Liver (tissue), 9 donors: ENCODE measurements around the gene ZNF366. TPM values are rescaled to one million over a fixed set of nuclear protein-coding genes. Genes with fewer than 3 reads are reported as not detected.
A peak's percentile ranks its signal among the peaks of the same experiment; 100 is the strongest.

Experiments
- DNase-seq: peaks from one replicate; pipeline ENCODE4 v3.0.0-alpha.2; 2017; ENCODE audit warnings: low spot score
- H3K27ac ChIP-seq, 2 donors: one replicate each; pipeline ENCODE4 v1.7.0; 2013; ENCODE audit warnings: inconsistent platforms in 2 of 2, low read length in 2 of 2, control low read depth in 1 of 2, low read depth in 1 of 2, mild to moderate bottlenecking in 1 of 2
- H3K27me3 ChIP-seq, 4 donors: one replicate each; pipeline versions ENCODE4 v1.6.1 to v1.7.0; 2013; ENCODE audit warnings: low read length in 3 of 4, inconsistent platforms in 1 of 4, mild to moderate bottlenecking in 1 of 4, moderate library complexity in 1 of 4; ENCODE audit not compliant: control insufficient read depth in 4 of 4, insufficient read depth in 4 of 4
- H3K36me3 ChIP-seq, 4 donors: one replicate each; pipeline versions ENCODE4 v1.6.1 to v1.7.0; 2013; ENCODE audit warnings: low read length in 3 of 4, mild to moderate bottlenecking in 3 of 4, low read depth in 1 of 4, moderate library complexity in 1 of 4; ENCODE audit not compliant: control insufficient read depth in 4 of 4, insufficient read depth in 3 of 4
- H3K4me1 ChIP-seq, 4 donors: one replicate each; pipeline versions ENCODE4 v1.6.1 to v1.7.0; 2013; ENCODE audit warnings: low read length in 3 of 4, mild to moderate bottlenecking in 3 of 4, moderate library complexity in 1 of 4; ENCODE audit not compliant: control insufficient read depth in 4 of 4, insufficient read depth in 4 of 4
- H3K4me3 ChIP-seq, 3 donors: one replicate each; pipeline versions ENCODE4 v1.6.1 to v1.7.0; 2013; ENCODE audit warnings: low read length in 3 of 3, control low read depth in 1 of 3, low read depth in 1 of 3, mild to moderate bottlenecking in 1 of 3
- H3K9ac ChIP-seq, 2 donors: one replicate each; pipeline ENCODE4 v1.7.0; 2013; ENCODE audit warnings: low read length in 2 of 2, mild to moderate bottlenecking in 2 of 2, moderate library complexity in 2 of 2, control low read depth in 1 of 2, low read depth in 1 of 2
- H3K9me3 ChIP-seq, 4 donors: one replicate each; pipeline versions ENCODE4 v1.6.1 to v1.7.0; 2013; ENCODE audit warnings: low read length in 3 of 4; ENCODE audit not compliant: control insufficient read depth in 4 of 4
- CTCF ChIP-seq: fragments of 150-350 bp; IDR thresholded peaks from 2 replicates; pipeline ENCODE4 v1.5.1; 2017; ENCODE audit warnings: improper control_type of control experiment, low read depth, low read length; ENCODE audit not compliant: missing input control
- EGR1 ChIP-seq, 2 donors: IDR thresholded peaks; 2 replicates each; pipeline ENCODE4 v1.6.1; 2016 to 2018; ENCODE audit warnings: antibody characterized with exemption in 2 of 2, low read depth in 2 of 2
- FOXA1 ChIP-seq: IDR thresholded peaks from 2 replicates; pipeline ENCODE4 v1.6.1; 2016; ENCODE audit warnings: antibody characterized with exemption
- FOXA2 ChIP-seq: IDR thresholded peaks from 2 replicates; pipeline ENCODE4 v1.6.1; 2016; ENCODE audit warnings: antibody characterized with exemption
- GABPA ChIP-seq, 2 donors: IDR thresholded peaks in 1 of 2; conservative IDR thresholded peaks in 1 of 2; 2 replicates each; pipeline ENCODE4 v1.6.1; 2016; ENCODE audit warnings: antibody characterized with exemption in 2 of 2, mild to moderate bottlenecking in 1 of 2, moderate library complexity in 1 of 2
- HNF4A ChIP-seq, 2 donors: conservative IDR thresholded peaks; 2 replicates each; pipeline ENCODE4 v1.6.1; 2016; ENCODE audit warnings: antibody characterized with exemption in 2 of 2, mild to moderate bottlenecking in 2 of 2
- HNF4G ChIP-seq: IDR thresholded peaks from 2 replicates; pipeline ENCODE4 v1.6.1; 2016; ENCODE audit warnings: antibody characterized with exemption
- JUND ChIP-seq, 2 donors: IDR thresholded peaks; 2 replicates each; pipeline ENCODE4 v1.6.1; 2016; ENCODE audit warnings: antibody characterized with exemption in 2 of 2
- NR2F2 ChIP-seq: IDR thresholded peaks from 2 replicates; pipeline ENCODE4 v1.6.1; 2016; ENCODE audit warnings: antibody characterized with exemption
- RAD21 ChIP-seq, 2 donors: IDR thresholded peaks; 2 replicates each; pipeline ENCODE4 v1.6.1; 2016; ENCODE audit warnings: antibody characterized with exemption in 2 of 2, mild to moderate bottlenecking in 2 of 2
- RXRA ChIP-seq, 2 donors: IDR thresholded peaks; 2 replicates each; pipeline ENCODE4 v1.6.1; 2017 to 2018; ENCODE audit warnings: antibody characterized with exemption in 2 of 2, mild to moderate bottlenecking in 1 of 2
- SP1 ChIP-seq: IDR thresholded peaks from 2 replicates; pipeline ENCODE4 v1.6.1; 2018; ENCODE audit warnings: antibody characterized with exemption, mild to moderate bottlenecking
- TAF1 ChIP-seq: conservative IDR thresholded peaks from 2 replicates; pipeline ENCODE4 v1.6.1; 2016; ENCODE audit warnings: antibody characterized with exemption, mild to moderate bottlenecking
- YY1 ChIP-seq: IDR thresholded peaks from 2 replicates; pipeline ENCODE4 v1.6.1; 2016; ENCODE audit warnings: antibody characterized with exemption, mild to moderate bottlenecking
- ZBTB33 ChIP-seq: IDR thresholded peaks from 2 replicates; pipeline ENCODE4 v1.6.1; 2016; ENCODE audit warnings: antibody characterized with exemption
- WGBS: extraction: QIAGEN DNeasy Blood & Tissue Kit; methylation state at CpG from one replicate; pipeline ENCODE4 v1.1.7; 2013; 5-methylcytosine and 5-hydroxymethylcytosine counted together
- polyA plus RNA-seq, 2 donors: library from polyadenylated mRNA; stranded (reverse) in 1 of 2; unstranded in 1 of 2; fragments of 200-250 nt in 1 of 2; fragments of >200 nt in 1 of 2; fragmentation: Nextera tagmentation in 1 of 2; extraction: Ambion mirVana in 1 of 2; gene quantifications; one replicate each; pipeline versions ENCODE4 v1.2.1 to v1.2.3, GENCODE V29; 2013 to 2015
- total RNA-seq, 2 donors: library from RNA; depleted of rRNA; stranded (reverse); fragments of >200 nt; gene quantifications; one replicate each; pipeline ENCODE4 v1.2.3, GENCODE V29; 2014
- TF ChIP-seq, protein P1 (sequence below): IDR thresholded peaks from 2 replicates; pipeline ENCODE4 v1.6.1; 2016; ENCODE audit warnings: antibody characterized with exemption, mild to moderate bottlenecking
- TF ChIP-seq, protein P2 (sequence below): IDR thresholded peaks from 2 replicates; pipeline ENCODE4 v1.6.1; 2016; ENCODE audit warnings: antibody characterized with exemption
- TF ChIP-seq, protein P3 (sequence below): IDR thresholded peaks from 2 replicates; pipeline ENCODE4 v1.6.1; 2016; ENCODE audit warnings: antibody characterized with exemption
- donor health status: healthy.
- donor health status: healthy.
- donor health status: healthy.
- donor health status: healthy.
- donor health status: healthy.

Gene ZNF366
- total and polyA plus RNA-seq, 4 donors, result 0.71 to 1.0 (median 0.75) TPM

DNA sequence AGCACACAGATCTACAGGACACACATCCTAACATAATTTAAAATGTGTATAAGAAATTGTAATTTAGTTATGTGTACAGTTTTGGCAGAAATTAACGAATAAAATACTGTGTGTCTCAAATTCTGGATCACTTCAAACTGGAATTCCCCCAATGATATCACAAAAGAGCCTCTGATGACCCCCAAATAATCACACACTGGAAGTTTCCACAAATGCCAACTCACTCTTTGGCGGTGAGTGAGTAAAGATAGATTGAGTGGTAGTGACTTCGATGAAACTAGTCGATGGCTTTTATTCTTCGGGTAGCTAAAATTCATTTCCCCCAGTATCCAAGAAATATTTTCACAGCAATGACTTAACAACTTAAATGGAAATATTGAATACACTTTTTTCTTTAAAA is 2.2 kb downstream of the ZNF366 start:
- DNase-seq, result no peak
- WGBS, result 76% methylated on average over 5 of the region's 5 CpGs
- H3K4me3 ChIP-seq, result no peak overlapping the region
- no peak for TF ChIP-seq YY1
- no peak for TF ChIP-seq HNF4G
- no peak for TF ChIP-seq EGR1 (IDR thresholded peaks at IDR 0.05; ENCODE audit: low read depth in 2 of 2)
- no peak for TF ChIP-seq TAF1
- no peak for TF ChIP-seq RAD21 (IDR thresholded peaks at IDR 0.05)
- TF ChIP-seq, protein P1, sequence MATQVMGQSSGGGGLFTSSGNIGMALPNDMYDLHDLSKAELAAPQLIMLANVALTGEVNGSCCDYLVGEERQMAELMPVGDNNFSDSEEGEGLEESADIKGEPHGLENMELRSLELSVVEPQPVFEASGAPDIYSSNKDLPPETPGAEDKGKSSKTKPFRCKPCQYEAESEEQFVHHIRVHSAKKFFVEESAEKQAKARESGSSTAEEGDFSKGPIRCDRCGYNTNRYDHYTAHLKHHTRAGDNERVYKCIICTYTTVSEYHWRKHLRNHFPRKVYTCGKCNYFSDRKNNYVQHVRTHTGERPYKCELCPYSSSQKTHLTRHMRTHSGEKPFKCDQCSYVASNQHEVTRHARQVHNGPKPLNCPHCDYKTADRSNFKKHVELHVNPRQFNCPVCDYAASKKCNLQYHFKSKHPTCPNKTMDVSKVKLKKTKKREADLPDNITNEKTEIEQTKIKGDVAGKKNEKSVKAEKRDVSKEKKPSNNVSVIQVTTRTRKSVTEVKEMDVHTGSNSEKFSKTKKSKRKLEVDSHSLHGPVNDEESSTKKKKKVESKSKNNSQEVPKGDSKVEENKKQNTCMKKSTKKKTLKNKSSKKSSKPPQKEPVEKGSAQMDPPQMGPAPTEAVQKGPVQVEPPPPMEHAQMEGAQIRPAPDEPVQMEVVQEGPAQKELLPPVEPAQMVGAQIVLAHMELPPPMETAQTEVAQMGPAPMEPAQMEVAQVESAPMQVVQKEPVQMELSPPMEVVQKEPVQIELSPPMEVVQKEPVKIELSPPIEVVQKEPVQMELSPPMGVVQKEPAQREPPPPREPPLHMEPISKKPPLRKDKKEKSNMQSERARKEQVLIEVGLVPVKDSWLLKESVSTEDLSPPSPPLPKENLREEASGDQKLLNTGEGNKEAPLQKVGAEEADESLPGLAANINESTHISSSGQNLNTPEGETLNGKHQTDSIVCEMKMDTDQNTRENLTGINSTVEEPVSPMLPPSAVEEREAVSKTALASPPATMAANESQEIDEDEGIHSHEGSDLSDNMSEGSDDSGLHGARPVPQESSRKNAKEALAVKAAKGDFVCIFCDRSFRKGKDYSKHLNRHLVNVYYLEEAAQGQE, result no peak
- TF ChIP-seq RXRA (IDR thresholded peaks at IDR 0.05), result no peak
- TF ChIP-seq, protein P2, sequence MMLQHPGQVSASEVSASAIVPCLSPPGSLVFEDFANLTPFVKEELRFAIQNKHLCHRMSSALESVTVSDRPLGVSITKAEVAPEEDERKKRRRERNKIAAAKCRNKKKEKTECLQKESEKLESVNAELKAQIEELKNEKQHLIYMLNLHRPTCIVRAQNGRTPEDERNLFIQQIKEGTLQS, result no peak
- TF ChIP-seq, protein P3, sequence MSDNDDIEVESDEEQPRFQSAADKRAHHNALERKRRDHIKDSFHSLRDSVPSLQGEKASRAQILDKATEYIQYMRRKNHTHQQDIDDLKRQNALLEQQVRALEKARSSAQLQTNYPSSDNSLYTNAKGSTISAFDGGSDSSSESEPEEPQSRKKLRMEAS, result no peak
- TF ChIP-seq JUND (IDR thresholded peaks at IDR 0.05), result no peak
- TF ChIP-seq GABPA (IDR thresholded peaks at IDR 0.05 in 1 of 2, conservative IDR thresholded peaks at IDR 0.05 in 1 of 2), result no peak
- TF ChIP-seq CTCF, result no peak
- no peak for TF ChIP-seq FOXA2
- TF ChIP-seq FOXA1, result no peak
- no peak for TF ChIP-seq HNF4A (conservative IDR thresholded peaks at IDR 0.05)
- no peak for TF ChIP-seq SP1
- no peak for TF ChIP-seq ZBTB33
- TF ChIP-seq NR2F2, result no peak
- no peaks in the 10 kb centered on the region for H3K27me3 ChIP-seq
- peak overlapping the region in 1 of 2 donors; percentile 44 for H3K27ac ChIP-seq
- H3K9ac ChIP-seq, result peak overlapping the region in 1 of 2 donors; percentile 26
- H3K4me1 ChIP-seq, result peaks cover 0 to 2% (median 0%) of the 10 kb centered on the region in 4 donors
- no peaks in the 10 kb centered on the region for H3K9me3 ChIP-seq
- H3K36me3 ChIP-seq, result no peaks in the 10 kb centered on the region
